OCI-LY1 (cell line): Measurements from ENCODE around the gene TLCD3B.

Experiments
- H2AFZ ChIP-seq: fragments of 200-600 bp; sonication (generic), shearing (Covaris generic); 2 replicates; pipeline ENCODE4 v1.6.0; 2014; ENCODE audit warnings: antibody characterized with exemption, mild to moderate bottlenecking, low read length
- H3F3A ChIP-seq: fragments of 200-600 bp; sonication (generic), shearing (Covaris generic); 2 replicates; pipeline ENCODE4 v1.6.0; 2014; ENCODE audit warnings: mild to moderate bottlenecking, antibody characterized with exemption, low read length, moderate library complexity; ENCODE audit not compliant: insufficient read depth
- H3K27ac ChIP-seq: fragments of 200-600 bp; sonication (generic); 2 replicates; pipeline ENCODE4 v1.5.1; 2014; ENCODE audit warnings: low read length, mixed run types, mild to moderate bottlenecking, low read depth; ENCODE audit not compliant: poor library complexity, severe bottlenecking
- H3K27me3 ChIP-seq: fragments of 200-600 bp; sonication (generic); 2 replicates; pipeline ENCODE4 v1.6.0; 2014; ENCODE audit warnings: antibody characterized with exemption, mild to moderate bottlenecking, low read length, moderate library complexity; ENCODE audit not compliant: insufficient read depth
- H3K36me3 ChIP-seq: fragments of 200-600 bp; sonication (generic); 2 replicates; pipeline ENCODE4 v1.6.1; 2014; ENCODE audit warnings: mild to moderate bottlenecking, antibody characterized with exemption, low read length, moderate library complexity, mixed read lengths; ENCODE audit not compliant: insufficient read depth
- H3K4me1 ChIP-seq: fragments of 200-600 bp; sonication (generic); 2 replicates; pipeline ENCODE4 v1.5.1; 2014; ENCODE audit warnings: mild to moderate bottlenecking, low read length, moderate library complexity; ENCODE audit not compliant: insufficient read depth, severe bottlenecking
- H3K4me2 ChIP-seq: fragments of 200-600 bp; sonication (generic), shearing (Covaris generic); 2 replicates; pipeline ENCODE4 v1.6.1; 2014; ENCODE audit warnings: low read length
- H3K4me3 ChIP-seq: fragments of 200-600 bp; sonication (generic); 2 replicates; pipeline ENCODE4 v1.5.1; 2014; ENCODE audit warnings: low read length, low read depth, mild to moderate bottlenecking, mixed read lengths; ENCODE audit not compliant: poor library complexity, severe bottlenecking
- H3K79me2 ChIP-seq: fragments of 200-600 bp; shearing (Covaris generic); 2 replicates; pipeline ENCODE4 v1.6.1; 2016; ENCODE audit warnings: mixed run types, low read length, mixed read lengths; ENCODE audit not compliant: insufficient read depth
- H3K9ac ChIP-seq: fragments of 200-600 bp; sonication (generic), shearing (Covaris generic); 2 replicates; pipeline ENCODE4 v1.6.1; 2014; ENCODE audit warnings: mild to moderate bottlenecking, low read length, mixed read lengths
- H3K9me2 ChIP-seq: fragments of 200-600 bp; sonication (generic), shearing (Covaris generic); 2 replicates; pipeline ENCODE4 v1.6.1; 2014; ENCODE audit warnings: low read depth, mild to moderate bottlenecking, low read length, mixed read lengths
- H3K9me3 ChIP-seq: fragments of 200-600 bp; shearing (Covaris generic); 2 replicates; pipeline ENCODE4 v1.6.1; 2014; ENCODE audit warnings: low read length, mixed read lengths
- H4K20me1 ChIP-seq: fragments of 200-600 bp; sonication (generic), shearing (Covaris generic); 2 replicates; pipeline ENCODE4 v1.6.0; 2016; ENCODE audit warnings: mild to moderate bottlenecking, low read length; ENCODE audit not compliant: insufficient read depth
- CTCF ChIP-seq: fragments of 200-600 bp; sonication (generic), shearing (Covaris generic); IDR thresholded peaks from 2 replicates; pipeline ENCODE4 v1.5.1; 2017; ENCODE audit warnings: mild to moderate bottlenecking, antibody characterized with exemption, low read length, moderate library complexity, mixed read lengths
- EZH2 ChIP-seq: fragments of 200-600 bp; sonication (generic), shearing (Covaris generic); IDR thresholded peaks from 2 replicates; pipeline ENCODE4 v1.8.0; 2017; ENCODE audit warnings: borderline replicate concordance, mixed run types, mild to moderate bottlenecking, antibody characterized with exemption, low read length, moderate library complexity, mixed read lengths

The TLCD3B gene

GRCh38 chr16:30000735-30001631 lies 30.1 kb downstream of the TLCD3B start:
- peaks cover 8% of the 10 kb centered on the region for H3K4me1 ChIP-seq
- no peak overlapping the region for H3K27ac ChIP-seq
- H3K36me3 ChIP-seq: peaks cover 41% of the 10 kb centered on the region
- H3K9ac ChIP-seq: no peak overlapping the region
- no peaks in the 10 kb centered on the region for H3K9me3 ChIP-seq
- H3K4me3 ChIP-seq: no peak overlapping the region
- no peak overlapping the region for H2AFZ ChIP-seq
- H4K20me1 ChIP-seq: no peaks in the 10 kb centered on the region
- no peaks in the 10 kb centered on the region for H3K79me2 ChIP-seq
- no peak overlapping the region for H3K4me2 ChIP-seq
- H3F3A ChIP-seq: no peaks in the 10 kb centered on the region
- no peaks in the 10 kb centered on the region for H3K27me3 ChIP-seq
- peak; percentile 27 for TF ChIP-seq CTCF
- no peak for TF ChIP-seq EZH2
- H3K9me2 ChIP-seq: no peaks in the 10 kb centered on the region

- Histone ChIP-seq H4K20me1 (no peaks in the 10 kb centered on the region), H3K79me2 (no peaks in the 10 kb centered on the region), H3K4me2 (no peak overlapping the region), H3K4me3 (no peak overlapping the region), H3K27me3 (no peaks in the 10 kb centered on the region), H2AFZ (no peak overlapping the region), H3F3A (no peaks in the 10 kb centered on the region), H3K27ac (no peak overlapping the region), H3K36me3 (peaks cover 38% of the 10 kb centered on the region), H3K9ac (no peak overlapping the region), H3K4me1 (peaks cover 18% of the 10 kb centered on the region), H3K9me2 (no peaks in the 10 kb centered on the region), H3K9me3 (no peaks in the 10 kb centered on the region)
- TF ChIP-seq EZH2 (no peak), CTCF (no peak)
Observed at GRCh38 chr16:29999605-30000004, 31.5 kb downstream of the TLCD3B start.

- Histone ChIP-seq H3K9ac (peak overlapping the region; percentile 84), H3K36me3 (peaks cover 49% of the 10 kb centered on the region), H2AFZ (no peak overlapping the region), H3K9me3 (no peaks in the 10 kb centered on the region), H3K9me2 (no peaks in the 10 kb centered on the region), H4K20me1 (no peaks in the 10 kb centered on the region), H3K27me3 (no peaks in the 10 kb centered on the region), H3K27ac (peak overlapping the region; percentile 45), H3K4me3 (peak overlapping the region; percentile 84), H3F3A (no peaks in the 10 kb centered on the region), H3K4me2 (peak overlapping the region; percentile 74), H3K4me1 (peaks cover 27% of the 10 kb centered on the region), H3K79me2 (no peaks in the 10 kb centered on the region)
- TF ChIP-seq CTCF: no peak
- no peak for TF ChIP-seq EZH2
Observed at GRCh38 chr16:29996766-29997250, 34.3 kb downstream of the TLCD3B start.
